ENCODE results near the gene SAFB. TPM values are rescaled to one million over a fixed set of nuclear protein-coding genes. Genes with fewer than 3 reads are reported as not detected.

The SAFB gene
- polyA plus RNA-seq, 3 donors: 12.2 to 76.6 (median 23.1) TPM

DNA sequence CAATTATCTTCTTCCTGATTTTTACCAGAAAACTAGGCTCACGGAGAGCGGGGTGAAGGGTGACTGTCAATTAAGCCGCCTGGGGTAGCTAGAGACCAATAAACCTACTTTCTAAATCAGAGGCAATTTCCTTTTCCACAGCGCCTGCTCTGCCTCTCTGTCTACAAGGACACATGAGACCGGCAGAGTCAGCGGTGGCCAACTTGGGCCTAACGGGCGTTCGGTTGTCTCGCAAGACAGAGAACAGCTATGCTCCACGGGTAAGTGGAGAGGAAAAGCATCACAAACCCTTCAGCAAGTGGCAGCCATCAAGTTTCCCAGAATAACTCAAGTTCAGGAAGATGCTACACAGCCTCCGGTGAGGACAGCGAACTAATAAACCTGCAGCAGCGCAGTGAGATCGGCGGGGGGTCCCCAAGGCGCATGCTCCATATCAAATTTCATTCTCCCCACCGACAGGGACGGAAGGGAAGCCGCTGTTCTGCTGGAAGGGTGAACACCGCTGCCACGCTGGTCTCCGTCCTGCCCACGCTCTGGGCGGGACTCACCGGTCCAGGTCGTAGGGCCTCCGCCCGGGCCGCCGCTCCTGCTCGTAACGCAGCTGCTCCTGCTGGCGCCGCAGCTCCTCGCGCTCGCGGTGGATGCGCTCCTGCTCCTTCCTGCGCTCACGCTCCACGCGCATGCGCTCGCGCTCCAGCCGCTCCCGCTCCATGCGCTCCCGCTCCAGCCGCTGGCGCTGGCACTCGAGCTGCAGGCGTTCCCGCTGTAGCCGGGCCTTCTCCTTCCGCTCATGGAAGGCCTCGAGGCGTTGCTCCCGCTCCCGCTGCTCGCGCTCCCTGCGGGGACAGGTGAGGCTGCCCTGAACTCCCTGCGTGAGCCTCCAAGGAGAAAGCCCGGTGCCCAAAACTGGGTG lies 29.3 kb upstream of the SAFB start:
- Mint-ChIP-seq H3K4me1 (no peaks in the 10 kb centered on the region), H3K36me3 (peaks cover 89 to 99% of the 10 kb centered on the region in 2 donors), H3K9me3 (no peaks in the 10 kb centered on the region), H3K27ac (peak overlapping the region in 3 of 7 donors; percentile 12 to 38 (median 25)), H3K27me3 (ENCODE audit: low read depth in 3 of 3) (peaks cover 0 to 2% (median 1%) of the 10 kb centered on the region in 3 donors), H3K4me3 (no peak overlapping the region)
- TF ChIP-seq, protein P1, sequence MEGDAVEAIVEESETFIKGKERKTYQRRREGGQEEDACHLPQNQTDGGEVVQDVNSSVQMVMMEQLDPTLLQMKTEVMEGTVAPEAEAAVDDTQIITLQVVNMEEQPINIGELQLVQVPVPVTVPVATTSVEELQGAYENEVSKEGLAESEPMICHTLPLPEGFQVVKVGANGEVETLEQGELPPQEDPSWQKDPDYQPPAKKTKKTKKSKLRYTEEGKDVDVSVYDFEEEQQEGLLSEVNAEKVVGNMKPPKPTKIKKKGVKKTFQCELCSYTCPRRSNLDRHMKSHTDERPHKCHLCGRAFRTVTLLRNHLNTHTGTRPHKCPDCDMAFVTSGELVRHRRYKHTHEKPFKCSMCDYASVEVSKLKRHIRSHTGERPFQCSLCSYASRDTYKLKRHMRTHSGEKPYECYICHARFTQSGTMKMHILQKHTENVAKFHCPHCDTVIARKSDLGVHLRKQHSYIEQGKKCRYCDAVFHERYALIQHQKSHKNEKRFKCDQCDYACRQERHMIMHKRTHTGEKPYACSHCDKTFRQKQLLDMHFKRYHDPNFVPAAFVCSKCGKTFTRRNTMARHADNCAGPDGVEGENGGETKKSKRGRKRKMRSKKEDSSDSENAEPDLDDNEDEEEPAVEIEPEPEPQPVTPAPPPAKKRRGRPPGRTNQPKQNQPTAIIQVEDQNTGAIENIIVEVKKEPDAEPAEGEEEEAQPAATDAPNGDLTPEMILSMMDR (IDR thresholded peaks at IDR 0.05): no peak
- H3K79me2 ChIP-seq (ENCODE audit: insufficient read depth, low read length): peaks cover 3% of the 10 kb centered on the region
- intact Hi-C loops (cut with micrococcal nuclease): no loop called here
- H3K27ac ChIP-seq (ENCODE audit: low read depth in 1 of 2, low read length in 2 of 2): no peak overlapping the region
- H3K9me3 ChIP-seq (replicated peaks in 1 of 2; ENCODE audit: control insufficient read depth in 1 of 2, insufficient read depth in 1 of 2, low read length in 2 of 2): no peaks in the 10 kb centered on the region
- no peaks in the 10 kb centered on the region for H3K4me1 ChIP-seq (ENCODE audit: control insufficient read depth in 1 of 2, insufficient read depth in 2 of 2, low read length in 2 of 2)
- H3K4me3 ChIP-seq (replicated peaks in 1 of 3; ENCODE audit: low read depth in 2 of 3, low read length in 3 of 3): no peak overlapping the region
- DNase-seq: no peak
- no peak overlapping the region for H3K4me2 ChIP-seq (replicated peaks; ENCODE audit: extremely low read depth, low read length, poor library complexity, severe bottlenecking)
- 95% methylated on average over 62 of the region's 67 CpGs for WGBS (ENCODE audit: insufficient coverage)
- peaks cover 97 to 100% of the 10 kb centered on the region in 2 donors for H3K36me3 ChIP-seq (replicated peaks in 1 of 2; ENCODE audit: control insufficient read depth in 1 of 2, insufficient read depth in 2 of 2, low read length in 2 of 2)
- peaks cover 94% of the 10 kb centered on the region for H4K20me1 ChIP-seq (ENCODE audit: insufficient read depth, low read length)
- no peak overlapping the region for H3K9ac ChIP-seq (ENCODE audit: insufficient read depth, low read length, poor library complexity, severe bottlenecking)
- H3K27me3 ChIP-seq (ENCODE audit: control insufficient read depth in 2 of 2, insufficient read depth in 2 of 2, low read length in 2 of 2): no peaks in the 10 kb centered on the region
- H2AFZ ChIP-seq (ENCODE audit: insufficient read depth, low read depth, low read length, poor library complexity, severe bottlenecking): no peak overlapping the region

DNA sequence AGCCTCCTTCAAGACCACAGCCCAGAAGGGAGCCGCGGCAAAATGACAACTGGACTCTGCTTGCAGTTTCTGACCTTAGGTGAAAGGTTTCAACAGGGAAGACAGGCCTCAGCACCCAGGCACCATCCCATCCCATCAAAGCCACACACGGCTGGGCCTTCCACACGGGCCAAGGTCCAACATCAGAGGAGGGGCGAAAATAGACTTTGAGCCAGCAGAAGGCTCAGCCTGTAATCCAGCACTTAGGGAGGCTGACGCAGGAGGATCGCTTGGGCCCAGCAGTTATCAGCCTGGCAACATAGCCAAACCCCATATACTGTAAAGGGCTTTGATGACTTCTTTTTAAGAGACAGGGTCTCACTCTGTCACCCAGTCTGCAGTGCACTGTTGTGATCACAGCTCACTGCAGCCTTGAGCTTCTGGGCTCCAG lies 28.3 kb upstream of the SAFB start:
- DNase-seq: no peak
- no peak overlapping the region for H3K27ac ChIP-seq (ENCODE audit: low read depth in 1 of 2, low read length in 2 of 2)
- no peak overlapping the region for H3K4me2 ChIP-seq (replicated peaks; ENCODE audit: extremely low read depth, low read length, poor library complexity, severe bottlenecking)
- H3K9me3 ChIP-seq (replicated peaks in 1 of 2; ENCODE audit: control insufficient read depth in 1 of 2, insufficient read depth in 1 of 2, low read length in 2 of 2): no peaks in the 10 kb centered on the region
- H3K4me1 ChIP-seq (ENCODE audit: control insufficient read depth in 1 of 2, insufficient read depth in 2 of 2, low read length in 2 of 2): no peaks in the 10 kb centered on the region
- WGBS (ENCODE audit: insufficient coverage): 100% methylated on average over 7 of the region's 7 CpGs
- H3K36me3 ChIP-seq (replicated peaks in 1 of 2; ENCODE audit: control insufficient read depth in 1 of 2, insufficient read depth in 2 of 2, low read length in 2 of 2): peaks cover 97 to 100% of the 10 kb centered on the region in 2 donors
- H3K4me1 Mint-ChIP-seq: no peaks in the 10 kb centered on the region
- no peak overlapping the region for H3K9ac ChIP-seq (ENCODE audit: insufficient read depth, low read length, poor library complexity, severe bottlenecking)
- peaks cover 0 to 2% (median 1%) of the 10 kb centered on the region in 3 donors for H3K27me3 Mint-ChIP-seq (ENCODE audit: low read depth in 3 of 3)
- peaks cover 3% of the 10 kb centered on the region for H3K79me2 ChIP-seq (ENCODE audit: insufficient read depth, low read length)
- no peaks in the 10 kb centered on the region for H3K9me3 Mint-ChIP-seq
- no peaks in the 10 kb centered on the region for H3K27me3 ChIP-seq (ENCODE audit: control insufficient read depth in 2 of 2, insufficient read depth in 2 of 2, low read length in 2 of 2)
- peaks cover 91 to 99% of the 10 kb centered on the region in 2 donors for H3K36me3 Mint-ChIP-seq
- TF ChIP-seq, protein P1 (IDR thresholded peaks at IDR 0.05): no peak
- no peak overlapping the region for H3K4me3 ChIP-seq (replicated peaks in 1 of 3; ENCODE audit: low read depth in 2 of 3, low read length in 3 of 3)
- intact Hi-C loops (cut with micrococcal nuclease): no loop called here
- no peak overlapping the region for H2AFZ ChIP-seq (ENCODE audit: insufficient read depth, low read depth, low read length, poor library complexity, severe bottlenecking)
- H4K20me1 ChIP-seq (ENCODE audit: insufficient read depth, low read length): peaks cover 94% of the 10 kb centered on the region
- no peak overlapping the region for H3K4me3 Mint-ChIP-seq
- peak overlapping the region in 1 of 7 donors; percentile 32 for H3K27ac Mint-ChIP-seq

Data from CD14-positive monocyte (primary cell).